Immature natural killer cell (primary cell): ENCODE results near the gene NLRP12. TPM values are rescaled to one million over a fixed set of nuclear protein-coding genes. Genes with fewer than 3 reads are reported as not detected.
A peak's percentile ranks its signal among the peaks of the same experiment; 100 is the strongest.
"Not testable (repeated sequence)": the region's sequence is repeated elsewhere in the genome, so short reads cannot be mapped to it uniquely, and the experiment has no call there.

ENCODE experiments used
- DNase-seq, 3 donors: peaks; one replicate each; pipeline ENCODE4 v3.0.0; 2022; ENCODE audit warnings: mixed read lengths in 1 of 3
- H3K27ac Mint-ChIP-seq, 6 donors: one replicate each; pipeline ENCODE4 v1.8.0; 2020; ENCODE audit warnings: mixed read lengths in 6 of 6, mild to moderate bottlenecking in 5 of 6, inconsistent platforms in 4 of 6, moderate library complexity in 3 of 6
- H3K27me3 Mint-ChIP-seq, 3 donors: one replicate each; pipeline ENCODE4 v1.8.0; 2020 to 2021; ENCODE audit warnings: low read depth in 3 of 3, mild to moderate bottlenecking in 3 of 3, mixed read lengths in 3 of 3, moderate library complexity in 3 of 3, inconsistent platforms in 1 of 3
- H3K36me3 Mint-ChIP-seq, 3 donors: one replicate each; pipeline ENCODE4 v1.8.0; 2020; ENCODE audit warnings: mixed read lengths in 3 of 3, inconsistent platforms in 2 of 3, mild to moderate bottlenecking in 2 of 3
- H3K4me1 Mint-ChIP-seq, 2 donors: one replicate each; pipeline ENCODE4 v1.8.0; 2020; ENCODE audit warnings: inconsistent platforms in 2 of 2, mild to moderate bottlenecking in 2 of 2, mixed read lengths in 2 of 2, moderate library complexity in 1 of 2
- H3K4me3 Mint-ChIP-seq, 5 donors: one replicate each; pipeline ENCODE4 v1.8.0; 2020; ENCODE audit warnings: mild to moderate bottlenecking in 5 of 5, mixed read lengths in 5 of 5, inconsistent platforms in 3 of 5, moderate library complexity in 3 of 5
- H3K9me3 Mint-ChIP-seq, 6 donors: one replicate each; pipeline ENCODE4 v1.8.0; 2020; ENCODE audit warnings: mild to moderate bottlenecking in 6 of 6, mixed read lengths in 6 of 6, inconsistent platforms in 4 of 6, moderate library complexity in 3 of 6
- polyA plus RNA-seq, 3 donors: library from polyadenylated mRNA; unstranded; fragments of 300-500 nt; fragmentation: Illumina TruSeq; gene quantifications; one replicate each; pipeline ENCODE4 v1.2.3, GENCODE V29; 2021

The NLRP12 gene
- polyA plus RNA-seq, 3 donors from 2014 or later, result 0.20 to 0.28 TPM; not detected in 1

DNA sequence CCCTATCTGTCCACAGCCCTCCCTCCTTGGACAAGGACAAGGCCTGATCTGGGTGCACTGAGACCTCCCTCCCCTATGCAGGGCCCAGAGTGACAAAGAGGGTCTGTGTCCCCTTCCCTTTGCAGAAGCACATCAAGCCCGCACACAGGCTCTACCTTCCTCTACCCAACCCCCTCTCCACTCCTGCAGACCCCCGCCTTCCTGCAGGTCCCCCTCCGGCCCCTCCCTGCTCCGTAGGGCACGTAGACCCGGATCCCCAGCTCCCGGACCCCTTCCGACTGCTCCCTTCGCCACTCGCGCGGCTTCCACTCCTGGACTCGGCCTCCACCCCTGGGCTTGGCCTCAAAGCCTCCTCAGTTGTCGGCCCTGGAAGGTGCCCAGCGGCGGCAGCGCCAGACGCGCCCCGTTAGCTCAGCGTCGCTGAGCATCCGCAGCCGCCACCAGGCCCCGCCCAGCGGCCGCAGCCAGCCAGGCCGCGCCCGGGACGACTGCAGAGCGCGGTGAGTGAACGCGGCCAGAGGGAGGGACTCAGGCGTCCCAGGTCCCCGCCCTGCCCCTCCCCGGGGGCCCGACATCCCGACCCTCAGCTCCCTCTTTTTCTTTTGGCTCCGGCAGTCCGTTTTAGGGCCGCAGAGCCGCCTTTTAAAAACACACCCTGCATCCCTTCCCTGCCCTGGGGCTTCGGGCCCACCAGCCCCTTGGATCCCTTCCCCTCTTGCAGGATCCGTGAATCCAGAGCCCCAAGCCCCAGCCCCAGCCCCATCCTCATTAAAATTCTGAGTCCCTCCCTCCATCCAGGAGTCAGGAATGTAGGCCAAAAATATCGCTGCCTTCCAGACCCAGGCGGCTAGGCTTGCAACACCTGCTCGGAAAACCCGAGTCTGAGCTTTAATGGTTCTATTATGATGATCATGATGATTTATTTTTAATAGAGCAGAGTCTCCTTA is 42.1 kb upstream of the NLRP12 start:
- Mint-ChIP-seq H3K4me3 (peak overlapping the region; percentile 93 to 97 (median 96)), H3K27ac (peak overlapping the region; percentile 99 to 100 (median 99)), H3K27me3 (peaks cover 31 to 41% (median 35%) of the 10 kb centered on the region in 3 donors), H3K4me1 (peaks cover 37 to 38% of the 10 kb centered on the region in 2 donors), H3K9me3 (no peaks in the 10 kb centered on the region), H3K36me3 (peaks cover 0 to 3% (median 0%) of the 10 kb centered on the region in 3 donors)
- peak; percentile 80 to 86 (median 83) for DNase-seq

DNA sequence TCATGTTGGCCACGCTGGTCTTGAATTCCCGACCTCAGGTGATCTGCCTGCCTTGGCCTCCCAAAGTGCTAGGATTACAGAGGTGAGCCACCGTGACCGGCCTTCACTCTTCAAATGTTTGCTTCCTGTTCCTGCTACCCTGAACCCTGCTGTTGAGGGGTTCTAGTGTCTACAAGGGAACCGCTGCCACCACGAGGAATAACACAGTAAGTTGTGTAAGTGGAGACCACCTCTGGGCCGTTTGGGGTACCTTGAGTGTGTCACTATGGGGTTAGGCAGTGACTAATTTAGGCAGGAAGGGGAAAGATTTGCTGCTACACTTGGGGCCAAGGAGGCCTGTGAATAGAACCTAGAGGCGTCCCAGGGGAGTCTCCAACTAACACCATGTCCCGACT is 41.4 kb upstream of the NLRP12 start:
- no peak for DNase-seq
- Mint-ChIP-seq H3K27ac (peak overlapping the region; percentile 76 to 100 (median 99)), H3K36me3 (peaks cover 0 to 3% (median 0%) of the 10 kb centered on the region in 3 donors), H3K4me3 (peak overlapping the region; percentile 47 to 97 (median 93)), H3K9me3 (no peaks in the 10 kb centered on the region), H3K27me3 (peaks cover 28 to 39% (median 28%) of the 10 kb centered on the region in 3 donors), H3K4me1 (peaks cover 31 to 33% of the 10 kb centered on the region in 2 donors)

DNA sequence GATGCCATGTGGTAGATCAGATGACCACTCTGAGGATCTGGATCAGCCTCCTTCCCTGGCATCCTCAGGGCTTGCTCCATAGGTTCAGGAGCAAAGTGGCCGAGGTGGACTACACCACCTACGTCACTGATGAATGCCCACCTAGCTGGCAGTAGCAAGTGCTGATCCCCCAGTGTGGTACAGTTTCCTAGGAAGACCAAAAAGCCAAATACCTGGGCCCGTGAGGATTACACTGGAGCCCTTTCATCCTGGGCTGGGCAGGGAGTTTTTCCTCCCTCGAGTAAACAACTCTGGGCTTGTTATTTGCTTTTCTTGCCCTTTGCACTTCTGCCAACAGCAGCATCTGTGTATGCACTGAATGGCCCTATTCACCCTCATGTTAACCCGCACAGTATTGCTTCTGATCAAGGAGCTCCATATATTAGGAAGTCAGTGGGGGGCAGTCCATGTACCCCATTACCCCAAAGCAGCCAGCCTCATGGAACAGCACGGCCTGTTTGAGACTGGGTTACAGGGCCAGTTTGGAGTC is 40.3 kb upstream of the NLRP12 start:
- peaks cover 0 to 3% (median 0%) of the 10 kb centered on the region in 3 donors for H3K36me3 Mint-ChIP-seq
- no peaks in the 10 kb centered on the region for H3K9me3 Mint-ChIP-seq
- peaks cover 21 to 32% (median 22%) of the 10 kb centered on the region in 3 donors for H3K27me3 Mint-ChIP-seq
- H3K27ac Mint-ChIP-seq, result peak overlapping the region in 5 of 6 donors; percentile 25 to 83 (median 48)
- H3K4me1 Mint-ChIP-seq, result peaks cover 28% of the 10 kb centered on the region in 2 donors
- DNase-seq, result no peak
- peak overlapping the region in 1 of 5 donors; percentile 16 for H3K4me3 Mint-ChIP-seq

DNA sequence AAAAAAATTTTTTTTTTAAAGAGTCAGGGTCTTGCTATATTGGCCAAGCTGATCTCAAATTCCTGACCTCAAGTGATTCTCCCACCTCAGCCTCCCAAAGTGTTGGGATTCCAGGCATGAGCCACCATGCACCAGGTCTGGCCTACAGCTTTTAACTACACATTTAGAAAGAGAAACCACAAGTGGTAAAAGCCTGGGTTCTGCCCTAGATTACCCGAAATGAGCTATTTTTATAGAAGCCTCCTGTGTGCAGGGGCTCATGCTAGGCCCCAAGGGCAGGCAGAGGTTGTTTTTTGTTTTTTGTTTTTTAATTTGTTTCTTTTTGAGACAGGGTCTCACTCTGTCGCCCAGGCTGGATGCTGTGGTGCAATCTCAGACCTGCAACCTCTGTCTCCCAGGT is 29.6 kb upstream of the NLRP12 start:
- Mint-ChIP-seq H3K27ac (no peak overlapping the region), H3K27me3 (peaks cover 2 to 17% (median 4%) of the 10 kb centered on the region in 3 donors), H3K9me3 (peaks cover 0 to 2% (median 0%) of the 10 kb centered on the region in 6 donors), H3K4me3 (no peak overlapping the region), H3K36me3 (no peaks in the 10 kb centered on the region), H3K4me1 (no peaks in the 10 kb centered on the region)
- DNase-seq, result no peak

DNA sequence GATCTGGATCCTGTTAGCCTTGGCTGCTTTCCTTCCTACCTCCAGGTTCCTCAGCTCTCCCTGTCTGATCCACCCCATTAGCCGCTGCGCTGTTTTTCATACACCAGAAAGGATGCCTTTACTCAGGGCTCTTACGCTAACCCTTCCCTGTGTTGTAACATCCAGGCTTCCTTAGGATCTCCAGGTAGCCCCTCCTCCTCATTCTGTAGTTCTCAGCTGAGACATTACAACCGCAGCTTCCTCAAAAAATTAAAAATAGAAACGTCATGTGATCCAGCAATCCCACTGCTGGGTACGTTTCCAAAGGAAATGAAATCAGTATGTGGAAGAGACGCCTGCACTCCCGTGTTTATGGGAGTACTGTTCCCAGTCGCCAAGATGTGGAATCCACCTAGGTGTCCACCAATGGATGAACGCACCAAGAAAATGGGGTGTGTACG is 25.1 kb upstream of the NLRP12 start:
- Mint-ChIP-seq H3K9me3 (peaks cover 0 to 2% (median 0%) of the 10 kb centered on the region in 6 donors), H3K27ac (no peak overlapping the region), H3K4me1 (no peaks in the 10 kb centered on the region), H3K27me3 (peaks cover 4 to 18% (median 6%) of the 10 kb centered on the region in 3 donors), H3K36me3 (no peaks in the 10 kb centered on the region), H3K4me3 (no peak overlapping the region)
- DNase-seq, result no peak

DNA sequence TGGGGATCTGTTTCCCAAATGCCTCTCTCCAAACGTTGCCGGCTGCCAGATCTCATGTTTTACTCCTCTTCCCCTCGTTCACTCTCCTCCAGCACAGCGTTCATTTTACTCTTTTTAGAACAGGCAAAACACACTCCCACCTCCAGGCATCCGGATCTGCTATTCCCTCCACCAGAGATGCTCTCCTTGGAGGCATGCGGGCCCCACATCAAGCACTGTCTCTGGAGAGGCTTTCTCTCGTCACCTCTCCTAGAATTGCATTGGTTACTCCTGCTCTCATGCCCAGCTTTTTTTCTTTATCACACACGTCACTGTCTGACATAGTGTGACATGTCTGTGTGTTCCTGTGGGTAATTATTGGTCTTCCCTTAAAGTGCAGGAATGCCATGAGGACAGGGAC is 23.4 kb upstream of the NLRP12 start:
- Mint-ChIP-seq H3K36me3 (no peaks in the 10 kb centered on the region), H3K9me3 (peaks cover 0 to 2% (median 0%) of the 10 kb centered on the region in 6 donors), H3K27me3 (peaks cover 3 to 16% (median 6%) of the 10 kb centered on the region in 3 donors), H3K4me3 (no peak overlapping the region), H3K4me1 (no peaks in the 10 kb centered on the region), H3K27ac (no peak overlapping the region)
- no peak for DNase-seq

DNA sequence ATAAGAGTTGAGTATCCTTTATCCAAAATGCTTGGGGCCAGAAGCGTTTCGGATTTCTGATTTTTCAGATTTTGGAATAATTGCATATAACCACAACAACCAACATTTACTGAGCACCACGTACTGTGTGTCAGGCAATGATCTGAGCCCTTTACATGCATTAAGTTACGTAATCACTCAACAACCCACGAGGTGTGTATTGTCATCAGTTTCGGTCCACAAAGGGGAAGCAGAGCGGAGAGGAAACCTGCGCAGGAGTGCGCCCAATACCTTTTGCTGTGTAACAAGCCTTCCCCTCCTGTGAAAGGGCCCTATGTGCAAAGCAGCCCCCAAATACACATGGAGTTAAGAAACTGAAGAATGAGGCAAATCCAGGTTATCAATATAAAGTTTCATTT is 20.7 kb upstream of the NLRP12 start:
- H3K27me3 Mint-ChIP-seq, result peaks cover 5 to 7% (median 6%) of the 10 kb centered on the region in 3 donors
- no peaks in the 10 kb centered on the region for H3K36me3 Mint-ChIP-seq
- peaks cover 0 to 2% (median 0%) of the 10 kb centered on the region in 6 donors for H3K9me3 Mint-ChIP-seq
- no peak overlapping the region for H3K27ac Mint-ChIP-seq
- H3K4me1 Mint-ChIP-seq, result peaks cover 4 to 5% of the 10 kb centered on the region in 2 donors
- H3K4me3 Mint-ChIP-seq, result no peak overlapping the region
- no peak for DNase-seq

DNA sequence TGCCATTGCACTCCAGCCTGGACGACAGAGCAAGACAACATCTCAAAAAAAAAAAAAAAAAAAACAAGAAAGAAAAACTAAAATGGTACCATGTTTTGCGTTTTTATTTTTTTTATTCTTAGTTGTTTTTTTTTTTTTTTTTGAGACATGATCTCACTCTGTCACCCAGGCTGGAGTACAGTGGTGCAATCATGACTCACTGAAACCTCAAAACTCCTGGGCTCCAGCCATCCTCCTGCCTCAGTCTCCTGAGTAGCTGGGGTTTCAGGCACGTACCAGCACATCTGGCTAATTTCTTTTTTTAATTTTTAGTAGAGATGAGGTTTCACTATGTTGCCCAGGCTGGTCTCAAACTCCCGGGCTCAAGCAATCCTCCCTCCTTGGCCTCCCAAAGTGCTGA is 16.8 kb upstream of the NLRP12 start:
- not testable (repeated sequence) for H3K36me3 Mint-ChIP-seq, DNase-seq, H3K9me3 Mint-ChIP-seq, H3K4me1 Mint-ChIP-seq, H3K4me3 Mint-ChIP-seq, H3K27ac Mint-ChIP-seq, H3K27me3 Mint-ChIP-seq

DNA sequence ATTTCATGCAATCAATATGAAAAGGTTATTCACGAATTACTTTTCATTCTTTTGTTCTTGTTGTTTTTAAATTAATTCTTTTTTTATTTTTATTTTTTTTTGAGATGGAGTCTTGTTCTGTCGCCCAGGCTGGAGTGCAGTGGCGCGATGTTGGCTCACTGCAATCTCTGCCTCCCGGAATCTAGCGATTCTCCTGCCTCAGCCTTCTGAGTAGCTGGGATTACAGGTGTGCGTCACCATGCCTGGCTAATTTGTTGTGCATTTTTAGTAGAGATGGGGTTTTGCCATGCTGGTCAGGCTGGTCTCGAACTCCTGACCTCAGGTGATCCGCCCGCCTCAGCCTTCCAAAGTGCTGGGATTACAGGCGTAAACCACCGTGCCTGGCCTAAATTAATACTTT is 16.1 kb upstream of the NLRP12 start:
- DNase-seq, H3K27ac Mint-ChIP-seq, H3K4me3 Mint-ChIP-seq, H3K36me3 Mint-ChIP-seq, H3K9me3 Mint-ChIP-seq, H3K27me3 Mint-ChIP-seq, H3K4me1 Mint-ChIP-seq: not testable (repeated sequence)

DNA sequence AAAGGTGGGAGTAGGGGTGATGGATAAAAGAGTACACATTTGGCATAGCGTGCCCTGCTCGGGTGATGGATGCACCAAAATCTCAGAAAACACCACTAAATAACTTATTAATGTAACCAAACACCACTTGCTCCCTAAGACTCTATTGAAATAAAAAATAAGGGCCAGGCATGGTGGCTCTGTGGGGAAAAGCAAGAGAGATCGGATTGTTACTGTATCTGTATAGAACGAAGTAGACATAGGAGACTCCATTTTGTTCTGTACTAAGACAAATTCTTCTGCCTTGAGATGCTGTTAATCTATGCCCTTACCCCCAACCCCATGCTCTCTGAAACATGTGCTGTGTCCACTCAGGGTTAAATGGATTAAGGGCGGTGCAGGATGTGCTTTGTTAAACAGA is 14.3 kb upstream of the NLRP12 start:
- H3K4me1 Mint-ChIP-seq, H3K27ac Mint-ChIP-seq, H3K9me3 Mint-ChIP-seq, DNase-seq, H3K4me3 Mint-ChIP-seq, H3K27me3 Mint-ChIP-seq, H3K36me3 Mint-ChIP-seq: not testable (repeated sequence)

DNA sequence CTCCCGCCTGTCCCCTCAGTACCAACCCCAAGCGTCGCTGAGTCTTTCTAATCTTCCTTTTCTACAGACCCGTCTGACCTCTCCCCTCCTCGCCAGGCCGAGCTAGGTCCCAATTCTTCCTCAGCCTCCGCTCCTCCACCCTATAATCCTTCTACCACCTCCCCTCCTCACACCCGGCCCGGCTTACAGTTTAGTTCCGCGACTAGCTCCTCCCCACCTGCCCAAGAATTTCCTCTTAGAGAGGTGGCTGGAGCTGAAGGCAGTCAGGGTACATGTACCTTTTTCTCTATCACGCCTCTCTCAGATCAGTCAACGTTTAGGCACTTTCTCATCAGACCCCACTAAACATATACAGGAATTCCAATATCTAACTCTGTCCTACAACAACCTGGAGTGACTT is 8.7 kb upstream of the NLRP12 start:
- H3K9me3 Mint-ChIP-seq, H3K36me3 Mint-ChIP-seq, H3K4me1 Mint-ChIP-seq, H3K27ac Mint-ChIP-seq, DNase-seq, H3K4me3 Mint-ChIP-seq: not testable (repeated sequence)
- peaks cover 11 to 13% (median 12%) of the 10 kb centered on the region in 3 donors for H3K27me3 Mint-ChIP-seq

DNA sequence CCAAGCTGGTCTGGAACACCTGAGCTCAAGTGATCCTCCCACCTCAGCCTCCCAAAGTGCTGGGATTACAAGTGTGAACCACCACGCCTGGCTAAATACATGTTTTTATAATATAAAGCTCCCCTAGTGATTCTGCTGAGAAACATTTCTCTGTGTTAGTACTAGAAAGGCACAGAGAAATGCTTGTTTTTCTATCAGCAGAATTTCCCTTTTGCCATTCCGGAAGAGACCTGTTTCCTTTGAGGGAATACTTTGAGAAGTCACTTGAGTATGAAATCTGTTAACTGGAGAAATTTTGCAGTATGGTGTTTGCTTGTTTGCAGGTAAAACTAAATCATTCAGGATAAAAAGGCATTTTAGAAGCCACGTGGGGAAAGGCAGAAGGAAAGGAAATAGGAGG is 4.4 kb upstream of the NLRP12 start:
- Mint-ChIP-seq H3K4me3 (no peak overlapping the region), H3K9me3 (peaks cover 0 to 2% (median 0%) of the 10 kb centered on the region in 6 donors), H3K36me3 (no peaks in the 10 kb centered on the region), H3K4me1 (no peaks in the 10 kb centered on the region), H3K27ac (no peak overlapping the region), H3K27me3 (peaks cover 15 to 27% (median 18%) of the 10 kb centered on the region in 3 donors)
- DNase-seq, result no peak

DNA sequence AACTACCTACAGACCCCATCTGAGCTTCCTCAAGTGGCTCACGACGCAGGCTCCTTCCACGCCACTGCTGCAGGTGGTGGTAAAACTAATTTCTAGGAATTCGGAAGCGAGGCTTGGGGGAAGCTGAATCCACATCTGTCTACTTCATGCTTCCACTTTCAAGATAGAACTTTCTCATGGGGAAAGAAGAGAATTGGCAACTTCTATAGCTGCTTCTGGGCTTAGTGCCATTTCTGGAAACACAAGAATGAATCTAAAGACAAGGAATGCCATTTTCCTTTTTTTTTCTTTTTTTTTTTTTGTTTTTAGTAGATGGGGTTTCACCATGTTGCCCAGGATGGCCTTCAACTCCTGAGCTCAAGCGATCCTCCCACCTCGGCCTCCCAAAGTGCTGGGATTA is 2.8 kb upstream of the NLRP12 start:
- no peak for DNase-seq
- Mint-ChIP-seq H3K9me3 (peaks cover 0 to 2% (median 0%) of the 10 kb centered on the region in 6 donors), H3K36me3 (no peaks in the 10 kb centered on the region), H3K4me1 (no peaks in the 10 kb centered on the region), H3K4me3 (no peak overlapping the region), H3K27ac (no peak overlapping the region), H3K27me3 (peaks cover 12 to 18% (median 14%) of the 10 kb centered on the region in 3 donors)
